Left ventricle myocardium superior (tissue), 1 donor: ENCODE data around the gene NR2C2. TPM values are rescaled to one million over a fixed set of nuclear protein-coding genes. Genes with fewer than 3 reads are reported as not detected.

ENCODE experiments used
- ATAC-seq: fragments of 200-7000 bp; cut with Tn5 transposase; one replicate; pipeline ENCODE4 v1.9.1; 2020; ENCODE audit warnings: mild to moderate bottlenecking, moderate library complexity
- DNase-seq: peaks from one replicate; pipeline ENCODE4 v3.0.0-alpha.2; 2020
- intact Hi-C: fragments of 100-400 bp; cut with micrococcal nuclease; formaldehyde crosslinking; loops from one replicate; pipeline ENCODE4 v1.11.0; 2022
- total RNA-seq: library from RNA; stranded (reverse); fragmentation: NEBNext Ultra II Directional; extraction: Animal tissue kit (Norgen Biotek cat#: 25700); gene quantifications from one replicate; pipeline ENCODE4 v1.2.1, GENCODE V29; 2021
- donor health status: DM: no; HTN: yes; CAD: no; lungs with severe emphysema.

NR2C2 gene
- total RNA-seq, 1 donor from 2014 or later, result 31.8 TPM

DNA sequence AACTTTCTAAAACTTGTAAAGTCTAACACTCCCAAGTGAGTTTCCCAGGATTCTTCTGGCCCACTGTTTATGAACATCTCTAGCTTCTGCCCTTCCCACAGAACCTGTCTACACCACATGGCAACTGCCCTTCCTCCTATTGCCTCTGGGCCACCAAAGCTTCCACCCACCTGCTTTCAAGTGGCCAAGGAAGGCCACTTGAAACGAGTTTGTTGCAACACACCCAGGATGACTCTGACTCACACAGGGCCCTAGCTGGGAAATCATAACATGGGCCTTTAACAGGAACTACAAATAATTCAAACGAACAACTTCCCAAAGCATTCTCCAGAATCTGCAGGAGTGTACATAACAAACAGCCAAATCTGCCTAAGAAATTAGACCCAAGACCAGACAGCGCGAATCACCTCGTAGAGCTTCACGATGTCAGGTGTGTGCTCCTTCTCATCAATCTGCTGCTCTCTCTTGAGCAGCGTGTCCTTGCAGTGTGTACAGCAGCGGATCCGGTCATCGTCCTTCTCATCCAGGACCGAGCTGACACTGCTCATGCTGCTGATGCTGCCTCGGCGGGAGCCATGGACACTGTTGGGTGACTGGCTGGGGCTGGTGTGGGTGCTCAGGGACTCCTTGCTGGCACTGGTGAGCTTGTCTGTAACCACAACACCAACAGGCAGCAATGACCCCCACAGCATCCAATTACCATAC is 134.7 kb downstream of the NR2C2 start:
- ATAC-seq (no peak), DNase-seq (no peak)
- intact Hi-C loops, result no loop called here

DNA sequence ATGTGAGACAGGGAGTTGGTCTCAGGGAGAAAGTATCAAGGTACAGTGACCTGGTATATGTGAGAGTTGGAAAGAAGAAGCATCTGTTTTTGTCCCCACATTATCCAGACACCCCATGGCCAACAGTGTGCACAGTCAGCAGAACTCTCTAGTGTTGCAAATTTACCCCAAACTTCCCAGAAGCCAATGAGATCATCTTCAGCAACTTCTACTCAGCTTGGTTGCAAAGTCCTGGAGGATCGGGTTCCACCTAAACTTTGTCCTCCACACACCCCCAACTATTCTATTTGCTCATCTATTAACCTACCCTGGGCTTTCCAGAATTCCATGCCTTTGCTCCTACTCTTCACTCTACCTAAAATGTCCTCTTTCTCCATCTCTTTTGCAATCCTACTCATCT is 135.9 kb downstream of the NR2C2 start:
- intact Hi-C loops, result no loop called here
- ATAC-seq (no peak), DNase-seq (no peak)

DNA sequence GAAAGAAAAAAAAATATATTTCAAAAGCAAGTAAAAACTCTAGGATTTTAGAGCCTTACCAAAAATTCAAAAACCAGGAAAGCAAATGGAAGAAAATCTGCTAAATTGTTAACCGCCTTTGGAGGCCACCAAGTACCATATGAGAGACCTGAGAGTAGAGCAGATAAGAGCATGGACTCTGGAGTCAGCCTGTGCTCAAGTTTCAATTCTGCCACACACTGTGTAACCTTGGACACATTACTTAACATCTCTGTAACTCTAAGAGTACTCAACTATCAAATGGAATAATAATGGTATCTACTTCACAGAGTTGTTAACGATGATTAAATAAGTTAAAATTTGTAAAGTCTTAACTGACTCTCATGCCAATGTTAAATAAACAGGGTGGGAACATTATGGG is 138.9 kb downstream of the NR2C2 start:
- intact Hi-C loops, result no loop called here
- ATAC-seq, result no peak
- DNase-seq, result no peak

DNA sequence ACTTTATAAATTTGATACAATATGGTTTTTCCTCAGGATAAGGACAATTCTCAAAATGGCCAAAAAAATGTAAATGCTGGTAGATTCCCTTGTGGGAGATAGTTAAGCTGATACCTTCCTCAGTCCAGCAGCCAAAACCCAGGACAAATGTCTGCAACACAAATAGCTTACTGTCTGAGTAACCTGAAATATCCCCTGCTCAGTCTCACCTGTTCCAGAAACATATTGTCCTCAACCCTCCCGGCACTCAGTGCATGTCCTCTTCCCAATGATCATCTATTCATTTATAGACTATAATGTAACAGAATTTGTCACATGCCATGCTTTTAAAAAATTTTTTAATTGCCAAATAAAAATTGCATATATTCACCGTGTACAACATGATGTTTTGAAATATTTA is 139.3 kb downstream of the NR2C2 start:
- no peak for ATAC-seq
- DNase-seq, result no peak
- intact Hi-C loops, result no loop called here

DNA sequence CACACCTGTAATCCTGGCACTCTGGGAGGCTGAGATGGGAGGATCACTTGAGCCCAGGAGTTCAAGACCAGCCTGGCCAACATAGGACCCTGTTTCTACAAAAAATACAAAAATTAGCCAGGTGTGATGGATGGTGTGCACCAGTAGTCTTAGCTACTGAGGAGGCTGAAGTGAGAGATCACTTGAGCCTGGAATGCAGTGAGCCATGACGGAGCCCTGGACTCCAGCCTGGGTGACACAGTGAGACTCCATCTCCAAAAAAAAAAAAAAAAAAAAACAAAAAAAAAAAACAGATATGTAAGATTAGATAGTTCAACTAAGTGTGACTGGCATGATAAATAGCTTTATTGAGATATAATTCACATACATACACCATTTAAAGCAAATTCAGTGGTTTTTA is 141.8 kb downstream of the NR2C2 start:
- ATAC-seq (no peak), DNase-seq (no peak)
- intact Hi-C loops, result no loop called here

DNA sequence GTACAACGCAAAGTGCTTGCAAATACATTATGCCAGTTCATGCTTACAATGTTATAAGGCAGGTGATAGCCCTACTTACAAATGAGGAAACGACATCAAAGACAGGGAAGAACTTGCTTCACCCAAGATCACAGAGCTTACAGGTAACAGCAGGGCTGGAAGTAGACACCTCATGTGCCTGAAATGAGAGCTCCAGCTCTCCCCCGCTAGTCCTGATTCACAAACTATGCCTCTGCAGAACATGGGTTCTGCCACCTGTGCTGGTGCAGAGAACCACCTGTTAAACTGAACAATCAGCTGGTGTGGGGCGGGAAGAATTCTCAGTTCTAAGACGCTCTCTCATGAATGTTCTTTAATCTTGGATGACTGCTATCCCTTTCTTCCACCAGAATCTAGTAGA is 144.2 kb downstream of the NR2C2 start:
- no peak for DNase-seq
- intact Hi-C loops, result no loop called here

DNA sequence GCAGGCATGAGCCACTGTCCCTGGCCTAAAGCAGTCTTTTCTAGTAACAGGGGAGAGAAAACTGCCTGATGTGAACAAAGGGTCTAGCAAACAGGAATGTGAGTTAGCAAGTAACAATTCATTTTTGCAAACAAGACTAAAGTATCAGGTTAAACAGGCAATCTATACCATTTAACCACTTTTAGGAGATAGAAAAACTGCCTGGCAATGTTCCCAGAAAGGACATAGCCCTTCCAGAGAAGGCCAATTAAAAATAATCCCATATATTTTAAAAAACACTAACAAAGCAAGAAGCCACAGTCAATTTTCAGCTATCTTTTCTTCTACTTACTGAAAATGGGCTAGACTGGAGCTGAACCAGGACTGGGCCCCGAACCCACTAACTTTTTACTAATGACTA is 145.3 kb downstream of the NR2C2 start:
- ATAC-seq, result no peak
- intact Hi-C loops, result no loop called here

More for the DNA sequence above, 144.2 kb downstream of the NR2C2 start:
- ATAC-seq, result no peak

DNA sequence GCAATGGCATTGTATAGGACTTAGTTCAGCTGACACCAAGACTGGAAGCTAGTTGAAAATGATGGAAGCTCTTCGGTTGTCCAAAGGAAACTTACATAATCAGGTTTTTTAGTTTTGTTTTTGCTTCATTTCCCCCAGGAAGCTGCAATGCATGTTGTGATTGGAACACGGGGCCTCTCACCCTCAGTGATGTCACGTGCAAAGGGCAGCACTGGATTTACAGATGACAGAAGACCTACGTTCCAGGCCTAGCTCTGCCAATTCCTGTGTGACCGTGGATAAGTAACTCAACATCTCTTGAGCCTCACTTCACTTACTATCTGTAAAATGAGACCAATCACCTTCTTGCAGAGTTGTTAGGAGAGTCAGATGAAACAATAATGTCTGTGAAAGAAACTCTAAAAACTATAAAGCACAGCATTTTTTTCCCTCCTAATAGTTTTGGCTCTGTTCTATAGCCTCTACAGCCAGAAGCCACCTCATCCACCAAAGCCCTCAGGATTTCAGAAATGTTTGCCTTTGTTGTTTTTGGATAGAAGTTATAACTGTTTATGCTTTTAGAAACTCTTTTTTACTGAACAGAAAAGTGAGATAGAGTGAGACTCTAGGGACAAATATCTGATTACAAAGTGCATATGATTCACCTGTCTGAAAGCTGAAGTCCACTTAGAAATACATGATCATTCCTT is 146.9 kb downstream of the NR2C2 start:
- ATAC-seq (no peak), DNase-seq (no peak)
- intact Hi-C loops, result no loop called here

More for the DNA sequence above, 145.3 kb downstream of the NR2C2 start:
- DNase-seq, result no peak

DNA sequence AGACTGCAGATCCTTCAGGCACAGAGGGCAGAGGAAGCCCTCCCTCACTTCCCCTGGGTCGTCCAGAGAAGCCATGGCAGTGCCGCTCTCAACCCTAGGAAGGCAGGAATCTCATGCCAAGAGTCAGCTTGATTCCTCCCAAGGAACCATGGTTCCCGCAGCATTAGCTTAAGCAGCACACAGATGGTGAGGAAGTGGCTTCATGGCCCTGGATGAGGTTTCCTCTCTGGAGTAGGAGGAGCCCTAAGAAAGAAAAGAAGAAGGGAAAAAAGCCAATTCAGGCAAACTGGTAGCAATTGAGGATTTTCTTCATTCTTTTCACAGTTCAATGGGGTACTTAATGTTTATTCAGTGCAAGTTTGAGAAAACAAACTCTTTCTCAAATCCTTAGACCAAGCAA is 148.7 kb downstream of the NR2C2 start:
- ATAC-seq (no peak), DNase-seq (no peak)
- intact Hi-C loops, result no loop called here

DNA sequence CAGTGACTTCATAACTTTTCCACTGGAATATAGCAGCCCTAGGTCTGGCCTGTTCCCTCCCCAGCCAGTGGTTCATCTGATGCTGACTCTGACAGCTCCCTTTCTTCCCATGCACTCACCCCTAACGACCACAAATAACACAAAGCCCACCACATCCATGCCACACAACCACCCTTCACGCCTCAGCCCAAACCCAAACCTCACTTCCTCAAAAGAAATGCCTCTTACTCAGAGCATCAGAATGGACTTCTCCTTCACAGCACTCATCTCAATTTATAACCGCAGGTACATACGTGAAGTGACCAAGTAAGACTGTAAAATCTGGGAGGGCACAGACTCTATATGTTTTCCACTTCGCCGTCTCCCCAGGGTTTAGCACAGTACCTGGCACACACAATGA is 150.5 kb downstream of the NR2C2 start:
- intact Hi-C loops, result no loop called here
- no peak for ATAC-seq

More for the DNA sequence above, 150.5 kb downstream of the NR2C2 start:
- DNase-seq, result no peak

Other genes starting within 250 kb of the NR2C2 start
- 16.3 TPM for gene FGD5, start 128.6 kb upstream of the NR2C2 start, total RNA-seq
- 153 TPM for gene MRPS25, start 117.7 kb downstream of the NR2C2 start, total RNA-seq
- gene RBSN, start 151.6 kb downstream of the NR2C2 start, total RNA-seq, result 17.8 TPM